Measurements from ENCODE around the gene HIVEP3.

GRCh38 chr1:41707793-41708192 is 210.9 kb downstream of the HIVEP3 start:
- TF ChIP-seq ZNF205 (CRISPR knock-in tag; IDR thresholded peaks at IDR 0.05) (no peak), POLR2G (IDR thresholded peaks at IDR 0.05; ENCODE audit: low read depth, low read length) (no peak), CTCF (CRISPR knock-in tag; IDR thresholded peaks at IDR 0.05) (no peak), ZNF512 (CRISPR knock-in tag; IDR thresholded peaks at IDR 0.05) (no peak), RXRA (CRISPR knock-in tag; IDR thresholded peaks at IDR 0.05) (no peak), KDM4B (CRISPR knock-in tag; IDR thresholded peaks at IDR 0.05) (no peak), ZNF770 (CRISPR knock-in tag; IDR thresholded peaks at IDR 0.05) (no peak), HDAC6 (IDR thresholded peaks at IDR 0.05; ENCODE audit: low read depth, low read length) (no peak), RFX5 (IDR thresholded peaks at IDR 0.05; ENCODE audit: low read depth, low read length) (no peak), HNF4G (IDR thresholded peaks at IDR 0.05; ENCODE audit: borderline replicate concordance, low read depth, low read length) (no peak), HNF4G (CRISPR knock-in tag; IDR thresholded peaks at IDR 0.05; ENCODE audit: borderline replicate concordance, low read depth) (no peak), POLR2A (IDR thresholded peaks at IDR 0.05; ENCODE audit: insufficient read depth in 1 of 2, low read depth in 2 of 2, low read length in 2 of 2) (no peak)

Data from HepG2 (cell line).